GM23248 (cell line): Measurements from ENCODE around the gene TUBGCP4.

Experiments
- EZH2 ChIP-seq: fragments of 200-600 bp; sonication (generic); IDR thresholded peaks from 2 replicates; pipeline ENCODE4 v1.6.1; 2018; ENCODE audit warnings: antibody characterized with exemption, mild to moderate bottlenecking; ENCODE audit not compliant: insufficient read depth, poor library complexity, severe bottlenecking
- EZH2phosphoT487 ChIP-seq: fragments of 200-600 bp; sonication (generic); IDR thresholded peaks from 2 replicates; pipeline ENCODE4 v1.6.1; 2018; ENCODE audit warnings: antibody characterized with exemption, moderate library complexity, mild to moderate bottlenecking, low read depth; ENCODE audit not compliant: insufficient read depth

- TF ChIP-seq EZH2, result no peak
- TF ChIP-seq EZH2phosphoT487, result no peak
Observed at GRCh38 chr15:43449981-43450380, 79.1 kb downstream of the TUBGCP4 start.
